Mucosa of descending colon (tissue), 3 donors: ENCODE measurements around the gene DNAJC16. TPM values are rescaled to one million over a fixed set of nuclear protein-coding genes. Genes with fewer than 3 reads are reported as not detected.
"Not testable (repeated sequence)": the region's sequence is repeated elsewhere in the genome, so short reads cannot be mapped to it uniquely, and the experiment has no call there.

ENCODE experiments used
- ATAC-seq: fragments of 200-7000 bp; cut with Tn5 transposase; one replicate; pipeline ENCODE4 v1.9.1; 2020; ENCODE audit warnings: mild to moderate bottlenecking, moderate library complexity
- DNase-seq, 3 donors: peaks; one replicate each; pipeline ENCODE4 v3.0.0-alpha.2; 2020
- H3K36me3 ChIP-seq: fragments of 200-600 bp; one replicate; pipeline ENCODE4 v1.8.0; 2021; ENCODE audit warnings: low read depth, mild to moderate bottlenecking
- H3K4me1 ChIP-seq: fragments of 200-600 bp; one replicate; pipeline ENCODE4 v1.8.0; 2021; ENCODE audit warnings: low read depth, mild to moderate bottlenecking
- H3K4me3 ChIP-seq: fragments of 200-600 bp; one replicate; pipeline ENCODE4 v1.8.0; 2021; ENCODE audit warnings: mild to moderate bottlenecking
- H3K9me3 ChIP-seq: fragments of 200-600 bp; one replicate; pipeline ENCODE4 v1.8.0; 2021; ENCODE audit warnings: mild to moderate bottlenecking
- intact Hi-C, 2 donors: fragments of 100-400 bp; cut with DNase I in 1 of 2; cut with micrococcal nuclease in 1 of 2; formaldehyde crosslinking; loops; one replicate each; pipeline versions ENCODE4 v1.11.0 to v1.11.1; 2022; cut with DNase I, micrococcal nuclease
- total RNA-seq, 3 donors: library from RNA; stranded (reverse); fragmentation: NEBNext Ultra II Directional in 2 of 3; extraction: Animal tissue kit (Norgen Biotek cat#: 25700) in 2 of 3; gene quantifications; one replicate each; pipeline versions ENCODE4 v1.2.1 to v1.2.4, GENCODE V29; 2021 to 2023
- TF ChIP-seq, protein P1 (sequence below): fragments of 200-600 bp; IDR thresholded peaks from one replicate; pipeline ENCODE4 v1.8.0; 2022; ENCODE audit warnings: antibody characterized with exemption, mild to moderate bottlenecking
- donor health status: DM: no; HTN: no; CAD: no; lungs with moderate emphysema.
- donor health status: DM: no; HTN: no; CAD: no.
- donor health status: DM: no; HTN: yes; CAD: no.

The DNAJC16 gene
- total RNA-seq, 3 donors from 2014 or later, result 23.7 to 27.7 (median 23.8) TPM

DNA sequence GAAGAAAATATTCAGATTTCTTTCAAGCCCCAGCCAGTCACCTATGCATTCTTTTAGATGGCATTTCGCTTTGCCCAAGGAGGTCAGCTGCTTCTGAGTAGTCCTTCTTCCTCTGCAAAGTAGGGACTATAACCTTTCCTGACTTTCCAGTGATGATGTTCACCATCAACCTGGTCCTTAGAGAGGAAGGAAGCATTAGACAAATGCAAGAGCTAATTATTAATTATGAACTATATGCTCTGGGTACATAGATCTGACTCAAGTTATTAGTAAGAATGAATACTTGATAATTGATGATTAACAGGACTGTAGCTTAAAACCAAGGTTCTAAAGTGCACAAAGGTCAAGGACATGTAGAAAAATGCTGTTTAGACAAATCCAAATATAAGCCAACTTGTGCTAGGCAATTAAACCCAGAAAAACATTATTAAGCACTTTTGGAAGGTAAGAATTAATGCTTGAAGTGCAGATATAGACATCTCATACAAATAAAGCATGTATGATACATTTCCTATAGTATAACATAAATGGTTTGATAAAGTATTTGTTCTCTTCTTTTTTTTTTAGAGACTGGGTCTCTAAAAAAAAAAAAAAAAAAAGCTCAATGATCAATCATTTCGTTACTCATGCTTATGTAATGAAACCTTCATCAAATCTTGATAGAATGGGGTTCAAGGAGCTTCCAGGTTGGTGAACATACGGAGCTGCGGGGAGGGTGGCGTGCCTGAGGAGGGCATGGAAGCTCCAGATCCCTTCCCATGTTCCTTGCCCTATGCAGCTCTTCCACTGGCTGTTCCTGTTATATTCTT lies 69.4 kb downstream of the DNAJC16 start:
- H3K9me3 ChIP-seq, result no peaks in the 10 kb centered on the region
- ATAC-seq (no peak), DNase-seq (no peak)
- H3K36me3 ChIP-seq, result no peaks in the 10 kb centered on the region
- intact Hi-C loops, result no loop called here
- TF ChIP-seq, protein P1, sequence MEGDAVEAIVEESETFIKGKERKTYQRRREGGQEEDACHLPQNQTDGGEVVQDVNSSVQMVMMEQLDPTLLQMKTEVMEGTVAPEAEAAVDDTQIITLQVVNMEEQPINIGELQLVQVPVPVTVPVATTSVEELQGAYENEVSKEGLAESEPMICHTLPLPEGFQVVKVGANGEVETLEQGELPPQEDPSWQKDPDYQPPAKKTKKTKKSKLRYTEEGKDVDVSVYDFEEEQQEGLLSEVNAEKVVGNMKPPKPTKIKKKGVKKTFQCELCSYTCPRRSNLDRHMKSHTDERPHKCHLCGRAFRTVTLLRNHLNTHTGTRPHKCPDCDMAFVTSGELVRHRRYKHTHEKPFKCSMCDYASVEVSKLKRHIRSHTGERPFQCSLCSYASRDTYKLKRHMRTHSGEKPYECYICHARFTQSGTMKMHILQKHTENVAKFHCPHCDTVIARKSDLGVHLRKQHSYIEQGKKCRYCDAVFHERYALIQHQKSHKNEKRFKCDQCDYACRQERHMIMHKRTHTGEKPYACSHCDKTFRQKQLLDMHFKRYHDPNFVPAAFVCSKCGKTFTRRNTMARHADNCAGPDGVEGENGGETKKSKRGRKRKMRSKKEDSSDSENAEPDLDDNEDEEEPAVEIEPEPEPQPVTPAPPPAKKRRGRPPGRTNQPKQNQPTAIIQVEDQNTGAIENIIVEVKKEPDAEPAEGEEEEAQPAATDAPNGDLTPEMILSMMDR, result no peak
- no peak overlapping the region for H3K4me3 ChIP-seq
- no peaks in the 10 kb centered on the region for H3K4me1 ChIP-seq

DNA sequence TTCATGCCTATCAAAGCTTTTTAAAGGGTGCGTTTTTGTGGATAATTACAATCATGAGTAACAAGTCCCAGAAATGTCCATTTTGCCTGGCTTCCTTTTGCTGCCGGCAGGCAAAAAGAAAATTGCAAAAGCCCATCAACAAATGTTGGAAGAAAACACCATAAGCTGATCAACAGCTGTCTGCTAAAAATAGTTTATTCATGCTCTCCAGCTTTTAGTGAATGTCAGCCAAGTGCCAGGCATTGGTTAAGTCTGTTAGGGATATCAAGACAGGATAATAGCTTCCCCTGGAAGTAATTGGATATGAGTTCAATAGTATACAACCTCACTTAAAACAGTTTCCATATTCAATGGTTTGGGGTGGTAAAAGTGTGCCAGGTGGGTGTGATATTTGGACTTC lies 71.8 kb downstream of the DNAJC16 start:
- H3K4me3 ChIP-seq, result no peak overlapping the region
- intact Hi-C loops, result no loop called here
- no peak for ATAC-seq
- H3K4me1 ChIP-seq, result peaks cover 11% of the 10 kb centered on the region
- no peaks in the 10 kb centered on the region for H3K9me3 ChIP-seq
- no peak for DNase-seq
- TF ChIP-seq, protein P1, result no peak
- H3K36me3 ChIP-seq, result no peaks in the 10 kb centered on the region

DNA sequence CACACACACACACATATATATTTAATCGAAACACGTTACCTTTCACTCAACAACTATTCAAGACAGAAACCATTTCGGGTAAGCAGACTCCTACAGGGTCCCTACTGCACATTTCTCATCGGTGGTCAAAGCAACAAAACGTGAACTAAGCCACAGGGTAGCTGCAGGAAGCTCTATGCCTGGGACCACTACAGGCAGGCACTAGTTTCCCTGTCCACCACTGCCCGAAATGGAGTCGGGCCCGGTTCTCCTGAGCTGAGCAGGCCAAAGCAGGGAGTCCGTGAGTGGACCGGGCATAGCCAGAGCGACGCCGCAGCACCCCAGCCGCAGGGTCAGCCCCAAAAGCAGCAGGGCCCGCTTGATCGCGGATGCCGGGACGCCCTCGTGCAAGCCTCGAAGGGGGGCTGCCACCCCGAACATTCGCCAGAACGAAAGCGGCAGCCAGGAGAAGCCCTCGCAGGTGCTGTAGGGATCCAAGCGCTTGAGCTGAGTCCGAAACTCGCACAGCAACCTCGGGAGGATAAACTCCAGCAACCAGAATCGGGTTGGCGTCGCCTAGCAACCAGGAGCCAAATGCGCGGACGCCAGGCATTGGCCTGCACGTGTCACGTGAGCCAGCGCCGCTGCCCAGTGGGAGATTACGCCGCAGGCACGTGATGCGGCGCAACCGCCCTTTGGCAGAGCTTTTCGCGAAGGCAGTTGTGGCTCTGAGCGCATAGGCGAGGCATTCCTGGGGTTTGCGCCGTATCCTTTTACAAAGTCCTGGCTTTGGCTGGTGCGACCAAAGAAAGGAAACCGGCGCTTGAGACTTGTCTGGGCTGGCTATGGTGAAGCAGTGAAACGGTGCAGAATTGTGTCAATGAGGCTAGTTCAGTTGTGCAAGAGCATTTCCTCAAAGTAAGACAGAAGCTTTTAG lies 76.7 kb downstream of the DNAJC16 start:
- Histone ChIP-seq H3K9me3 (no peaks in the 10 kb centered on the region), H3K36me3 (no peaks in the 10 kb centered on the region), H3K4me3 (peak overlapping the region; percentile 52), H3K4me1 (peaks cover 11% of the 10 kb centered on the region)
- ATAC-seq (peak; percentile 97), DNase-seq (peak; percentile 97 to 99 (median 97))
- TF ChIP-seq, protein P1, result no peak
- intact Hi-C loops, result no loop called here

DNA sequence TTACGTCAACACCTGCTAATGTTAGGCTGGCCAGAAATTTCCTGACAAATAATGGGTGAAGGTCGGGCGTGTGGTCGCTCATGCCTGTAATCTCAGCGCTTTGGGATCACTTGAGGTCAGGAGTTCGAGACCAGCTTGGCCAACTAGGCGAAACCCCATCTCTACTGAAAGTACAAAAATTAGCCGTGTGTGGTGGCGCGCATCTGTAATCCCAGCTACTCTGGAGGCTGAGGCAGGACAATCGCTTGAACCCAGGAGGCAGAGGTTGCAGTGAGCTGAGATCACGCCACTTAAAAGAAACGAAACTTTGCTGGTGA lies 77.3 kb downstream of the DNAJC16 start:
- H3K9me3 ChIP-seq, H3K4me3 ChIP-seq, DNase-seq, ATAC-seq, intact Hi-C loops, H3K36me3 ChIP-seq: not testable (repeated sequence)
- H3K4me1 ChIP-seq, result peaks cover 11% of the 10 kb centered on the region

DNA sequence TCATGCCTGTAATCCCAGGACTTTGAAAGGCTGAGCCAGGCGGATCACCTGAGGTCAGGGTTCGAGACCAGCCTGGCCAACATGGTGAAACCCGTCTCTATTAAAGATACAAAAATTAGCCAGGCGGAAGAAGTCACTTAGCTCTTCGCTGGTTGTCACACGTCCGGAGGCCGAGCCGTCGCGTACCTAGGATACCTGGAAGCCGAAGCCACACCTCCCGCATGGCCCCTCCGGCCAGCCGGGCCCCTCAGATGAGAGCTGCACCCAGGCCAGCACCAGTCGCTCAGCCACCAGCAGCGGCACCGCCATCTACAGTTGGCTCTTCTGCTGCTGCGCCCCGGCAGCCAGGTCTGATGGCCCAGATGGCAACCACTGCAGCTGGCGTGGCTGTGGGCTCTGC lies 77.8 kb downstream of the DNAJC16 start:
- H3K4me3 ChIP-seq, ATAC-seq, H3K9me3 ChIP-seq, intact Hi-C loops, H3K36me3 ChIP-seq: not testable (repeated sequence)
- H3K4me1 ChIP-seq, result peaks cover 11% of the 10 kb centered on the region
- DNase-seq, result peak in 1 of 3 donors; percentile 42

DNA sequence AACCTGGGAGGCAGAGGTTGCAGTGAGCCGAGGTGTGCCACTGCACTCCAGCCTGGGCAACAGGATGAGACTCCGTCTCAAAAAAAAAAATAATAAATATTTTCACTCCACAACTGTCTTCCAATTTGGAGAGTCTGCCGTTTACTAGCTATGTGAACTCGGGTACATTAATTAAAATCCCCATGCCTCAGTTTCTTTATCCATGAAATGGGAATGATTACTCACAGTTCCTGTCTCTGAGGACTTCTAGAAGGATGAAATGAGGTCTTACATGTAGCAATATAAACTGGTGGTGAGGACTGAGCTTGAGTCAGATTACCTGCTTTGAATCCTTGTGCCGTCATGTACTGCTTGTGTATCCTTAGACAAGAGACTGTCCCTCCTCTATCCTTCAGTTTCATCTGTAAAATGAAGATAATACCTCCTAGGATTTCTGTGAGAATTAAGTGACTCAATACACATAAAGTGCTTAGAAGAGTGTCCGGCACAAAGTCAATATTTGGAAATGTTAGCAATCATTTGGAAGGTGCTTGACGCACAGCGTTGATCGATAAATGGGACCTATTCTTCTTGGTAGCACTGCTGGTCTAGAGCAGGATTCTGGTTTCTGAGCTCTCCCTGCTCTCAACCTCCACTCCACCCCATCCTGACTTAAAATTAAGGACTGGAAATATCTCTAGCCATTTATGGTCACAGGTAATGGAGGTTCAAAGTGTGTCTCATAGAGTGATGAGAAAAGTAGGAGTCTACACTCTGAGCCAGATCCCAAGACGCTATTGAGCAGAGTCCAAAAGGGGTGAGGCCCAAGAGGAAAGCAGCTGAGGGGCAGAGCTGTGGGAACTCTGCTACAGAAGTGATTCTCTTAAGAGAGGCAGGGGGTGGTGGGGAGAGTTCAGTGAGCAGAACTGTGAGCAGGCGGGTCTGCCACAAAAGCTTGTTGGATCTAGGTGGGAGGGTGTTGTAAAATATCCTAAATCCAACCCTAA lies 79.0 kb downstream of the DNAJC16 start:
- intact Hi-C loops, result no loop called here
- Histone ChIP-seq H3K4me1 (peaks cover 11% of the 10 kb centered on the region), H3K9me3 (no peaks in the 10 kb centered on the region), H3K36me3 (no peaks in the 10 kb centered on the region), H3K4me3 (no peak overlapping the region)
- ATAC-seq (no peak), DNase-seq (no peak)
- TF ChIP-seq, protein P1, result no peak
